Measurements from ENCODE around the gene COPS7A.
A peak's percentile ranks its signal among the peaks of the same experiment; 100 is the strongest.

Gene COPS7A

GRCh38 chr12:6688999-6689882, 34.6 kb upstream of the COPS7A start, which contains the start of gene ZNF384 (continued):
- TF ChIP-seq, protein P1, sequence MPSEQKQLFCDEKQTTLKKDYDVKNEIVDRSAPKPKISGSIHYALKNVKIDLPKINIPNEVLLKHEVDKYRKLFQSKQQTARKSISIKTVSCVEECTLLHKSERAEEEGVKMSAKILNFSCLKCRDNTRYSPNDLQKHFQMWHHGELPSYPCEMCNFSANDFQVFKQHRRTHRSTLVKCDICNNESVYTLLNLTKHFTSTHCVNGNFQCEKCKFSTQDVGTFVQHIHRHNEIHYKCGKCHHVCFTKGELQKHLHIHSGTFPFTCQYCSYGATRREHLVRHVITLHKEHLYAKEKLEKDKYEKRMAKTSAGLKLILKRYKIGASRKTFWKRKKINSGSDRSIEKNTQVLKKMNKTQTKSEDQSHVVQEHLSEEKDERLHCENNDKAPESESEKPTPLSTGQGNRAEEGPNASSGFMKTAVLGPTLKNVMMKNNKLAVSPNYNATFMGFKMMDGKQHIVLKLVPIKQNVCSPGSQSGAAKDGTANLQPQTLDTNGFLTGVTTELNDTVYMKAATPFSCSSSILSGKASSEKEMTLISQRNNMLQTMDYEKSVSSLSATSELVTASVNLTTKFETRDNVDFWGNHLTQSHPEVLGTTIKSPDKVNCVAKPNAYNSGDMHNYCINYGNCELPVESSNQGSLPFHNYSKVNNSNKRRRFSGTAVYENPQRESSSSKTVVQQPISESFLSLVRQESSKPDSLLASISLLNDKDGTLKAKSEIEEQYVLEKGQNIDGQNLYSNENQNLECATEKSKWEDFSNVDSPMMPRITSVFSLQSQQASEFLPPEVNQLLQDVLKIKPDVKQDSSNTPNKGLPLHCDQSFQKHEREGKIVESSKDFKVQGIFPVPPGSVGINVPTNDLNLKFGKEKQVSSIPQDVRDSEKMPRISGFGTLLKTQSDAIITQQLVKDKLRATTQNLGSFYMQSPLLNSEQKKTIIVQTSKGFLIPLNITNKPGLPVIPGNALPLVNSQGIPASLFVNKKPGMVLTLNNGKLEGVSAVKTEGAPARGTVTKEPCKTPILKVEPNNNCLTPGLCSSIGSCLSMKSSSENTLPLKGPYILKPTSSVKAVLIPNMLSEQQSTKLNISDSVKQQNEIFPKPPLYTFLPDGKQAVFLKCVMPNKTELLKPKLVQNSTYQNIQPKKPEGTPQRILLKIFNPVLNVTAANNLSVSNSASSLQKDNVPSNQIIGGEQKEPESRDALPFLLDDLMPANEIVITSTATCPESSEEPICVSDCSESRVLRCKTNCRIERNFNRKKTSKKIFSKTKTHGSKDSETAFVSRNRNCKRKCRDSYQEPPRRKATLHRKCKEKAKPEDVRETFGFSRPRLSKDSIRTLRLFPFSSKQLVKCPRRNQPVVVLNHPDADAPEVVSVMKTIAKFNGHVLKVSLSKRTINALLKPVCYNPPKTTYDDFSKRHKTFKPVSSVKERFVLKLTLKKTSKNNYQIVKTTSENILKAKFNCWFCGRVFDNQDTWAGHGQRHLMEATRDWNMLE (tag by site-specific recombination; conservative IDR thresholded peaks at IDR 0.05; ENCODE audit: low read depth) = peak; percentile 100
- peak; percentile 88 for TF ChIP-seq ZNF341 (tag by site-specific recombination; IDR thresholded peaks at IDR 0.05; ENCODE audit: low read depth)
- TF ChIP-seq PRDM4 (tag by site-specific recombination; IDR thresholded peaks at IDR 0.05) = 0 out of 2 replicates have a peak, but pooled peaks have one; percentile 20
- TF ChIP-seq OSR2 (tag by site-specific recombination; IDR thresholded peaks at IDR 0.05) = no peak
- TF ChIP-seq ZNF639 (tag by site-specific recombination; IDR thresholded peaks at IDR 0.05) = peak; percentile 84; the same call in 1 of the 2 replicates
- TF ChIP-seq, protein P2, sequence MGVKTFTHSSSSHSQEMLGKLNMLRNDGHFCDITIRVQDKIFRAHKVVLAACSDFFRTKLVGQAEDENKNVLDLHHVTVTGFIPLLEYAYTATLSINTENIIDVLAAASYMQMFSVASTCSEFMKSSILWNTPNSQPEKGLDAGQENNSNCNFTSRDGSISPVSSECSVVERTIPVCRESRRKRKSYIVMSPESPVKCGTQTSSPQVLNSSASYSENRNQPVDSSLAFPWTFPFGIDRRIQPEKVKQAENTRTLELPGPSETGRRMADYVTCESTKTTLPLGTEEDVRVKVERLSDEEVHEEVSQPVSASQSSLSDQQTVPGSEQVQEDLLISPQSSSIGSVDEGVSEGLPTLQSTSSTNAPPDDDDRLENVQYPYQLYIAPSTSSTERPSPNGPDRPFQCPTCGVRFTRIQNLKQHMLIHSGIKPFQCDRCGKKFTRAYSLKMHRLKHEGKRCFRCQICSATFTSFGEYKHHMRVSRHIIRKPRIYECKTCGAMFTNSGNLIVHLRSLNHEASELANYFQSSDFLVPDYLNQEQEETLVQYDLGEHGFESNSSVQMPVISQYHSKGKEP (tag by site-specific recombination; IDR thresholded peaks at IDR 0.05) = no peak
- TF ChIP-seq ZNF626 (tag by site-specific recombination; IDR thresholded peaks at IDR 0.05) = no peak
- peak; percentile 78 for TF ChIP-seq ZBTB8A (tag by site-specific recombination; IDR thresholded peaks at IDR 0.05)
- TF ChIP-seq ZNF223 (tag by site-specific recombination; IDR thresholded peaks at IDR 0.05) = no peak
- TF ChIP-seq BCL11A (tag by site-specific recombination; IDR thresholded peaks at IDR 0.05; ENCODE audit: low read depth) = no peak
- no peak for TF ChIP-seq ZNF677 (tag by site-specific recombination; IDR thresholded peaks at IDR 0.05)
- peak; percentile 100 for TF ChIP-seq KLF16 (tag by site-specific recombination; IDR thresholded peaks at IDR 0.05)
- peak; percentile 71 for TF ChIP-seq ZNF335 (tag by site-specific recombination; conservative IDR thresholded peaks at IDR 0.05)
- peak; percentile 97 for TF ChIP-seq SP2 (tag by site-specific recombination; IDR thresholded peaks at IDR 0.05)
- TF ChIP-seq ZNF548 (tag by site-specific recombination; IDR thresholded peaks at IDR 0.05) = no peak; the same call in 1 of the 2 replicates
- TF ChIP-seq ZNF311 (tag by site-specific recombination; IDR thresholded peaks at IDR 0.05; ENCODE audit: borderline replicate concordance) = no peak
- TF ChIP-seq PRDM10 (tag by site-specific recombination; IDR thresholded peaks at IDR 0.05) = peak; percentile 71
- 0 out of 2 replicates have a peak, but pooled peaks have one; percentile 57 for TF ChIP-seq ZFP37 (tag by site-specific recombination; IDR thresholded peaks at IDR 0.05)
- no peak for TF ChIP-seq ZNF544 (tag by site-specific recombination; IDR thresholded peaks at IDR 0.05)
- peak; percentile 94 for TF ChIP-seq ZFHX2 (tag by site-specific recombination; conservative IDR thresholded peaks at IDR 0.05)
- peak; percentile 34; the same call in 1 of the 2 replicates for TF ChIP-seq ZIC2 (tag by site-specific recombination; IDR thresholded peaks at IDR 0.05)
- peak; percentile 64; the same call in 1 of the 2 replicates for TF ChIP-seq ZNF391 (tag by site-specific recombination; IDR thresholded peaks at IDR 0.05; ENCODE audit: borderline replicate concordance, low read depth)
- TF ChIP-seq ZNF19 (tag by site-specific recombination; IDR thresholded peaks at IDR 0.05; ENCODE audit: low read depth) = no peak
